ENCODE data around the gene PTPRG. TPM values are rescaled to one million over a fixed set of nuclear protein-coding genes. Genes with fewer than 3 reads are reported as not detected.

Gene PTPRG
- total and polyA plus RNA-seq, 3 experiments from 2014 or later, result not detected

DNA sequence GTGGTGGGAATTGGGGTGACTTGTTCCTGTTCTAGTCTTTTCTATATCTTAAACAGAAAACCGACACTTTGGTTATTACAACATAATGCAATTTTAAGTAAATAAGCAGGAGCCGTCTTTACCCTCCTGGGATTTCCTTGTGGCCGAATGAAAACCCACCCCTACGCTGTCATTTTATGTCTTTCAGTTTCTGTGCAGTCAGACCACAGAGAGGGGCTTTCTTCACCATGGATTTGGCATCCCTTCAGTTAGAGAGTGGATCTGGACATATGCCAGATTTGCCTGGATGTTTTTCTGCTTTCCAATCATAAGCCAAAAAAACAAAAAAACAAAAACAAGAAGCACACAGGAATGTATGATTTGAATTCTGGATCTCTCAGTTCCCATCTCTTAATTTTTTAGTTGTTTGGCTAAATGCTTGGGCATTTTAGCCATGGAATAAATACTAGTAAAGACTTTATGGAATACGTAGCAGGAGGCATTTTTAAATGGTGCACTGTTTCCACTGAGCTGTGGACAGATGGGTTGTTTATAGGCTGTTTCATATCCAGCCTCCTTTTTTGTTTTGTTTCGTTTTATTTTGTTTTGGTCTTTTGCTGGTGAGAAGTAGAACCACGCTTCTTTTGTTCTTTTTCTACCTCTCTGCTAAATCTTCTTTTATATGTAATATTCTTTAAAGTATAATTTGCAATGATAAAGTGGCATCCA lies 539.1 kb downstream of the PTPRG start:
- H3K4me3 Mint-ChIP-seq, result no peak overlapping the region
- ChIA-PET CTCF (no interaction called here), POLR2A (no interaction called here)

DNA sequence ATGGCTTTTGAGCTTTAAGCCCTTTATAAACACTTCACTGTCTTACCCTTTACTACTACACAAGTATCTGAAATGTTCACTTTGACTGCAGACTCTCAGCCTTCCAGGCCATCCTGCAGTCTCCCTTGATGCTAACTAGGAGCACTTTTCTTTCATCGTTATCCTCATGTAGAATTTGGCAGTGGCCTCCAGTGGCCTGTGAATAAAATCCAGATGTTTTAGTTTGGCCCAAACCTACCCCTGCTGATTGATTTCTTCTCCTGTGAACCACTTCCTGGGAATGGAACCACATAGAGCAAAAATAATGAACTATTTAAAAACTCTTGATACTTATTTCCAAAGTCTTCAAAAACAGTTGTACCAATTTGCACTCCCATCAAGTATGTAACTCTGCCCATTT lies 540.1 kb downstream of the PTPRG start:
- no peaks in the 10 kb centered on the region for H3K27me3 Mint-ChIP-seq
- no peaks in the 10 kb centered on the region for H3K27me3 ChIP-seq (ENCODE audit: insufficient read depth, low read length, poor library complexity, severe bottlenecking)
- no peak overlapping the region for H3K4me3 ChIP-seq (ENCODE audit: low read length)
- no peaks in the 10 kb centered on the region for H3K36me3 ChIP-seq (ENCODE audit: insufficient read depth, low read length)
- no peak overlapping the region for H3K4me3 Mint-ChIP-seq
- H3K27ac ChIP-seq (ENCODE audit: low read depth, low read length), result no peak overlapping the region
- CTCF ChIA-PET, result no interaction called here
- H3K4me1 Mint-ChIP-seq, result no peaks in the 10 kb centered on the region
- H3K9me3 Mint-ChIP-seq, result peaks cover 0 to 10% (median 0%) of the 10 kb centered on the region in 5 donors
- no peaks in the 10 kb centered on the region for H3K9me3 ChIP-seq (ENCODE audit: low read length)
- no peak for DNase-seq
- POLR2A ChIA-PET, result no interaction called here
- H3K36me3 Mint-ChIP-seq, result no peaks in the 10 kb centered on the region
- no peak overlapping the region for H3K27ac Mint-ChIP-seq
- no peaks in the 10 kb centered on the region for H3K4me1 ChIP-seq (ENCODE audit: insufficient read depth, low read length)

More for the DNA sequence above, 539.1 kb downstream of the PTPRG start:
- Histone ChIP-seq H3K4me1 (ENCODE audit: insufficient read depth, low read length) (no peaks in the 10 kb centered on the region), H3K36me3 (ENCODE audit: insufficient read depth, low read length) (no peaks in the 10 kb centered on the region), H3K9me3 (ENCODE audit: low read length) (no peaks in the 10 kb centered on the region), H3K27ac (ENCODE audit: low read depth, low read length) (no peak overlapping the region), H3K4me3 (ENCODE audit: low read length) (no peak overlapping the region), H3K27me3 (ENCODE audit: insufficient read depth, low read length, poor library complexity, severe bottlenecking) (no peaks in the 10 kb centered on the region)
- Mint-ChIP-seq H3K9me3 (peaks cover 0 to 10% (median 0%) of the 10 kb centered on the region in 5 donors), H3K27me3 (no peaks in the 10 kb centered on the region), H3K27ac (no peak overlapping the region), H3K4me1 (no peaks in the 10 kb centered on the region), H3K36me3 (no peaks in the 10 kb centered on the region)
- DNase-seq, result no peak

GRCh38 chr3:62103531-62103930 lies 542.2 kb downstream of the PTPRG start:
- no peaks in the 10 kb centered on the region for H3K4me1 ChIP-seq (ENCODE audit: insufficient read depth, low read length)
- POLR2A ChIA-PET, result no interaction called here
- Mint-ChIP-seq H3K4me1 (no peaks in the 10 kb centered on the region), H3K36me3 (no peaks in the 10 kb centered on the region), H3K27ac (no peak overlapping the region), H3K4me3 (no peak overlapping the region), H3K27me3 (no peaks in the 10 kb centered on the region), H3K9me3 (peaks cover 0 to 10% (median 2%) of the 10 kb centered on the region in 5 donors)
- no peaks in the 10 kb centered on the region for H3K9me3 ChIP-seq (ENCODE audit: low read length)
- no peaks in the 10 kb centered on the region for H3K36me3 ChIP-seq (ENCODE audit: insufficient read depth, low read length)
- H3K27ac ChIP-seq (ENCODE audit: low read depth, low read length), result no peak overlapping the region
- H3K4me3 ChIP-seq (ENCODE audit: low read length), result no peak overlapping the region
- no peaks in the 10 kb centered on the region for H3K27me3 ChIP-seq (ENCODE audit: insufficient read depth, low read length, poor library complexity, severe bottlenecking)
- CTCF ChIA-PET, result no interaction called here
- DNase-seq, result no peak

GRCh38 chr3:62109534-62109933 lies 548.2 kb downstream of the PTPRG start:
- H3K9me3 ChIP-seq (ENCODE audit: low read length), result no peaks in the 10 kb centered on the region
- H3K4me1 ChIP-seq (ENCODE audit: insufficient read depth, low read length), result no peaks in the 10 kb centered on the region
- DNase-seq, result no peak
- no peak overlapping the region for H3K4me3 ChIP-seq (ENCODE audit: low read length)
- Mint-ChIP-seq H3K27me3 (peaks cover 0 to 3% of the 10 kb centered on the region in 2 donors), H3K27ac (no peak overlapping the region), H3K9me3 (peaks cover 3 to 13% (median 5%) of the 10 kb centered on the region in 5 donors), H3K4me3 (no peak overlapping the region), H3K4me1 (no peaks in the 10 kb centered on the region), H3K36me3 (no peaks in the 10 kb centered on the region)
- ChIA-PET CTCF (no interaction called here), POLR2A (no interaction called here)
- H3K27me3 ChIP-seq (ENCODE audit: insufficient read depth, low read length, poor library complexity, severe bottlenecking), result no peaks in the 10 kb centered on the region
- no peak overlapping the region for H3K27ac ChIP-seq (ENCODE audit: low read depth, low read length)
- H3K36me3 ChIP-seq (ENCODE audit: insufficient read depth, low read length), result no peaks in the 10 kb centered on the region

DNA sequence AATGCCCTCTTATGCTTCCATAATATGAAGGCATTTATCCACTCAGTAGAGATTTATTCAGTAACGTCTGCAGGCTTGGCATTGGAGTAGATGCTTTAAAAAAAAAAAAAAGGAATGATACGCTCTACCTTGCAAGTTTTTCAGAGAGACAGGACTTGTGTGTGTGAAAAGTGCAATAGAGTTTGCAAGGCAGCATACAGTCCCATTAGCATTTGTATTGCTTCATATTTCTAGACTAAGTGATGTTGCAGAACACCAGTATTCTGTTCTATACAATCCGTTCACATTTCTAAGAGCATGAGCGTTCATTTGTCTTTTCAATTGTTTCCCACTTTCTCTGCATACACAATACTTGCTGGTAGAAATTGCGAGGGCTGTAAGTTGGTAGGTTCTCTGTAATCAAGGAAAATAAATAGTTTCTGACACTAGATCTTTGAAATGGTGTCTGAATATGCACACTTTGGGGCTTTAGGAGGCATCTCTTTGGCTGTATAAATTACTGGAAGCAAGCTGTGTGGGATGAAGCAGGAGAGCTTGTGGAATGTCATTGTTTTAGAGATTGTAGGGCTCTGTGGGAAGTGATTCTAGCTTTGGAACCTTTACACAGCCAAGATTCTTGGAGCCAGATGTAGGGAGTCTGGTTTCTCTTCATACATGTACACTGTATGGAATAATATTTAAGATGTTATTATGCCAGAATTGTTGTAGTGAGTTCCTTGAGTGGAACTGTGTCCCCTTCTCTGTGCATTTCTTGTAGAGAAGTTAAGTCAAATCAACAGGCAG lies 549.3 kb downstream of the PTPRG start:
- peaks cover 3 to 13% (median 5%) of the 10 kb centered on the region in 5 donors for H3K9me3 Mint-ChIP-seq
- H3K27ac Mint-ChIP-seq, result no peak overlapping the region
- H3K4me3 Mint-ChIP-seq, result no peak overlapping the region
- no peaks in the 10 kb centered on the region for H3K4me1 Mint-ChIP-seq
- Histone ChIP-seq H3K4me3 (ENCODE audit: low read length) (no peak overlapping the region), H3K27ac (ENCODE audit: low read depth, low read length) (no peak overlapping the region), H3K9me3 (ENCODE audit: low read length) (no peaks in the 10 kb centered on the region), H3K36me3 (ENCODE audit: insufficient read depth, low read length) (no peaks in the 10 kb centered on the region), H3K4me1 (ENCODE audit: insufficient read depth, low read length) (no peaks in the 10 kb centered on the region), H3K27me3 (ENCODE audit: insufficient read depth, low read length, poor library complexity, severe bottlenecking) (no peaks in the 10 kb centered on the region)
- no peaks in the 10 kb centered on the region for H3K36me3 Mint-ChIP-seq
- ChIA-PET POLR2A (no interaction called here), CTCF (no interaction called here)
- no peak for DNase-seq
- H3K27me3 Mint-ChIP-seq, result peaks cover 0 to 3% of the 10 kb centered on the region in 2 donors

- H3K36me3 Mint-ChIP-seq, result no peaks in the 10 kb centered on the region
- Histone ChIP-seq H3K4me1 (ENCODE audit: insufficient read depth, low read length) (no peaks in the 10 kb centered on the region), H3K4me3 (ENCODE audit: low read length) (no peak overlapping the region), H3K27me3 (ENCODE audit: insufficient read depth, low read length, poor library complexity, severe bottlenecking) (no peaks in the 10 kb centered on the region), H3K36me3 (ENCODE audit: insufficient read depth, low read length) (no peaks in the 10 kb centered on the region), H3K27ac (ENCODE audit: low read depth, low read length) (no peak overlapping the region), H3K9me3 (ENCODE audit: low read length) (no peaks in the 10 kb centered on the region)
- CTCF ChIA-PET, result no interaction called here
- H3K9me3 Mint-ChIP-seq, result peaks cover 0 to 13% (median 5%) of the 10 kb centered on the region in 5 donors
- no peak overlapping the region for H3K4me3 Mint-ChIP-seq
- H3K27ac Mint-ChIP-seq, result no peak overlapping the region
- H3K27me3 Mint-ChIP-seq, result peaks cover 0 to 3% of the 10 kb centered on the region in 2 donors
- H3K4me1 Mint-ChIP-seq, result no peaks in the 10 kb centered on the region
- POLR2A ChIA-PET, result no interaction called here
- no peak for DNase-seq
Measured at GRCh38 chr3:62113092-62113491, 551.7 kb downstream of the PTPRG start.

GRCh38 chr3:62114763-62115162 lies 553.4 kb downstream of the PTPRG start:
- Histone ChIP-seq H3K27ac (ENCODE audit: low read depth, low read length) (no peak overlapping the region), H3K36me3 (ENCODE audit: insufficient read depth, low read length) (no peaks in the 10 kb centered on the region), H3K4me3 (ENCODE audit: low read length) (no peak overlapping the region), H3K4me1 (ENCODE audit: insufficient read depth, low read length) (no peaks in the 10 kb centered on the region), H3K9me3 (ENCODE audit: low read length) (no peaks in the 10 kb centered on the region), H3K27me3 (ENCODE audit: insufficient read depth, low read length, poor library complexity, severe bottlenecking) (no peaks in the 10 kb centered on the region)
- ChIA-PET CTCF (no interaction called here), POLR2A (no interaction called here)
- H3K4me3 Mint-ChIP-seq, result no peak overlapping the region
- H3K9me3 Mint-ChIP-seq, result peaks cover 0 to 14% (median 5%) of the 10 kb centered on the region in 5 donors
- H3K27me3 Mint-ChIP-seq, result peaks cover 2 to 3% of the 10 kb centered on the region in 2 donors
- no peaks in the 10 kb centered on the region for H3K4me1 Mint-ChIP-seq
- DNase-seq, result no peak
- no peak overlapping the region for H3K27ac Mint-ChIP-seq
- H3K36me3 Mint-ChIP-seq, result no peaks in the 10 kb centered on the region

DNA sequence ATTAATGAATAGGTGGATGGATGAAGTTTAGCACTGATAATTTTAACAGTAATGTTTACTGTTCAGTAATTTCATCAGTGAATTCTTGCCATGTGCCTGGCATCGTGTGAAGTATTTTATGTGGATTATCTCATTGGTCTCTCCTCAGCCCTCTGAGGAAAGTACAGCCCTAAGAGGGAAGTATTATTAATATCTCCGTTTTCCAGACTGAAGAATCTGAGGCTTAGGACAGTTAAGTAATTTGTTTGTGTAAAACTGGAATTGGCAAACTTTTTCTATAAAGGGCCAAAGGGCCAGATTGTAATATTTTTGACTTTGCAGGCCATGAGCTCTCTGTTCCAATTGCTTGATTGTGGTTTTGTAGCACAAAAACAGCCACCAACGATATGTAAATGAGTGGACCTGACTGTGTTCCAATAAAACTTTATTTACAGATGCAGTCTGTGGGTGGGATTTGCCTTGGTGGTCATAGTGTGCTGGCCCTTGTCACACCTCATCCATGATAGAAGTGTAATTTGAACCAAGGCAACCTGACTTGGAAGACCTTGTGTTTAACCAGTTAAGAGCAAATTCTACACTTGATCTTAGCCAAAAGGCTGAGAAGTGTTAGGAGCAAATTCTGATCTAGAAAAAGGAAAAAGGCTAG lies 556.7 kb downstream of the PTPRG start:
- H3K9me3 Mint-ChIP-seq, result peaks cover 0 to 8% (median 2%) of the 10 kb centered on the region in 5 donors
- CTCF ChIA-PET, result no interaction called here
- H3K27ac Mint-ChIP-seq, result no peak overlapping the region
- H3K27me3 Mint-ChIP-seq, result peaks cover 0 to 2% of the 10 kb centered on the region in 2 donors
- Histone ChIP-seq H3K27me3 (ENCODE audit: insufficient read depth, low read length, poor library complexity, severe bottlenecking) (no peaks in the 10 kb centered on the region), H3K9me3 (ENCODE audit: low read length) (no peaks in the 10 kb centered on the region), H3K27ac (ENCODE audit: low read depth, low read length) (no peak overlapping the region), H3K4me1 (ENCODE audit: insufficient read depth, low read length) (no peaks in the 10 kb centered on the region), H3K4me3 (ENCODE audit: low read length) (no peak overlapping the region), H3K36me3 (ENCODE audit: insufficient read depth, low read length) (no peaks in the 10 kb centered on the region)
- H3K4me3 Mint-ChIP-seq, result no peak overlapping the region
- no peaks in the 10 kb centered on the region for H3K4me1 Mint-ChIP-seq
- POLR2A ChIA-PET, result no interaction called here
- peaks cover 0 to 2% (median 0%) of the 10 kb centered on the region in 3 donors for H3K36me3 Mint-ChIP-seq
- no peak for DNase-seq

Data from CD8-positive, alpha-beta memory T cell (primary cell).